Spinal cord (tissue), 10 donors: Measurements from ENCODE around the gene C1QC. TPM values are rescaled to one million over a fixed set of nuclear protein-coding genes. Genes with fewer than 3 reads are reported as not detected.

Experiments used
- DNase-seq, 6 donors: peaks; one replicate each; pipeline versions ENCODE4 v3.0.0 to v3.0.0-alpha.2; 2013 to 2015; ENCODE audit warnings: low spot score in 6 of 6, low read depth in 4 of 6
- H3K27ac ChIP-seq: one replicate; pipeline ENCODE4 v1.5.1; 2013; ENCODE audit warnings: low read depth, low read length, control low read depth
- H3K27me3 ChIP-seq: one replicate; pipeline ENCODE4 v1.6.1; 2013; ENCODE audit warnings: low read length; ENCODE audit not compliant: control insufficient read depth, insufficient read depth
- H3K36me3 ChIP-seq: one replicate; pipeline ENCODE4 v1.6.1; 2013; ENCODE audit warnings: low read length; ENCODE audit not compliant: control insufficient read depth, insufficient read depth
- H3K4me1 ChIP-seq: one replicate; pipeline ENCODE4 v1.6.1; 2013; ENCODE audit warnings: low read length; ENCODE audit not compliant: control insufficient read depth, insufficient read depth
- H3K4me3 ChIP-seq: one replicate; pipeline ENCODE4 v1.5.1; 2013; ENCODE audit warnings: low read depth, low read length, control low read depth
- H3K9me3 ChIP-seq: one replicate; pipeline ENCODE4 v1.6.1; 2013; ENCODE audit warnings: low read length; ENCODE audit not compliant: control insufficient read depth, insufficient read depth
- WGBS: methylation state at CpG from one replicate; pipeline ENCODE4 v1.1.5; 2013; ENCODE audit warnings: missing lambda C conversion rate; ENCODE audit not compliant: insufficient coverage; 5-methylcytosine and 5-hydroxymethylcytosine counted together
- polyA plus RNA-seq, 2 donors: library from polyadenylated mRNA; unstranded; fragments of 120-200 nt; gene quantifications; one replicate each; pipeline ENCODE4 v1.2.1, GENCODE V29; 2013; ENCODE audit not compliant: insufficient read length in 2 of 2
- total RNA-seq, 2 donors: library from RNA; depleted of rRNA in 1 of 2; stranded (reverse); fragments of 120-200 nt in 1 of 2; fragments of >200 nt in 1 of 2; gene quantifications; one replicate each; pipeline versions ENCODE4 v1.2.3 to v1.2.4, GENCODE V29; 2013 to 2014
- donor health status: healthy.

Gene C1QC
- total and polyA plus RNA-seq, 4 donors = 35.3 to 64.7 (median 44.5) TPM

DNA sequence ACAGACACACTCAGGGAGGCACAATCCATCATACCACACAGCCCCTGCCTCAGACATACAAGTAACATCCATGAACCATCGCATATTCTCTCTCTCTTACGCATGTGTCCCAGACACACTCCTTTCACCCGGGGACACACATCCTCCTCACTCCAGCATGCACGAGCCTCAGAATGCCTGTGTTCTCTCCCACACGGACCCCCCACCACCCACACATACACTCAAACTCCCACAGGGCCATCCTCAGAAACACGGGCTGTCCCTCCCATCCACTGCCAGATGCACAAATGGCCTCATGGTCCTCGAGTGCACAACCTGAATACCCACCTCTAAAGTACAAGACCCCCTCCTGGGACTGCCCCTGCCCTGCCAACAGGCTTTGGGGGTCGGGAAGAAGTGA is 2.2 kb upstream of the C1QC start:
- 87% methylated on average over 6 of the region's 8 CpGs for WGBS
- Histone ChIP-seq H3K4me3 (no peak overlapping the region), H3K27ac (no peak overlapping the region), H3K36me3 (no peaks in the 10 kb centered on the region), H3K27me3 (no peaks in the 10 kb centered on the region), H3K4me1 (peaks cover 19% of the 10 kb centered on the region), H3K9me3 (no peaks in the 10 kb centered on the region)
- no peak for DNase-seq

DNA sequence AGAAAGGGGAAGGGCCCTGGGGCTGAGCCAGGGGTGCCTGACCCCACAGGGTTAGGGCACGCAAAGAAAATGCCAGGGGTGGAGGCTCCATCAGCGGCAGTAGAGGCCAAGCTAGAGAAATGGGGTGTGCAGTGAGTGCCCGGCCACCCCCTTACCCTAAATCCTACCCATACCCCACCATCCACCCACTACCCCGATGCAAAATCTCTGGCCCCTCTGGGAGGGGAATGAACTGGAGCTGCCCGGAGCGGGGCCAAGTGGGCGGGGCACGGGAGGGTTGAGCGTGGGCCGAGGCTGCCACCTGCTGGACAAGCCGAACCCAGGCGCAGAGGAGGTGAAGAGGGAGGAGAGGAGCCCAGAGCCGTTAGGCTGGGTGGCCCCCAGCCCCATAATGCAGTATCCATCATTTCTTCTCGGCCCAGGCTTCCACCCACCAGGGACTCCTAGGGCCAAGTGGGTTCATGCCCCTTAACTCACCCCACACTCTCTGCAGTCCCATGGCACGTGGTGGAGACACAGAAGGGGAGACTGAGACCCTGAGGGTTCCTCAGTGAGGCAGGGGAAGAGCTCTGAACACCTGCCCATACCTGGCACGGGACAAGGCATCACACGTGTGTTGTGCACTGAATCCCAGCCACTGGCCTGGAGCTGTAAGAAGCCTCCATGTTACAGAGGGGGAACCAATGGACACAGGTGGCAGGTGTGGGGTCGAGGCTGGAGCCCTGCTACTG is 1.4 kb upstream of the C1QC start:
- Histone ChIP-seq H3K4me1 (peaks cover 19% of the 10 kb centered on the region), H3K36me3 (no peaks in the 10 kb centered on the region), H3K4me3 (no peak overlapping the region), H3K27ac (no peak overlapping the region), H3K27me3 (no peaks in the 10 kb centered on the region), H3K9me3 (no peaks in the 10 kb centered on the region)
- WGBS = 6% methylated on average over 9 of the region's 18 CpGs
- DNase-seq = peak in 5 of 6 donors; percentile 44 to 92 (median 64)

DNA sequence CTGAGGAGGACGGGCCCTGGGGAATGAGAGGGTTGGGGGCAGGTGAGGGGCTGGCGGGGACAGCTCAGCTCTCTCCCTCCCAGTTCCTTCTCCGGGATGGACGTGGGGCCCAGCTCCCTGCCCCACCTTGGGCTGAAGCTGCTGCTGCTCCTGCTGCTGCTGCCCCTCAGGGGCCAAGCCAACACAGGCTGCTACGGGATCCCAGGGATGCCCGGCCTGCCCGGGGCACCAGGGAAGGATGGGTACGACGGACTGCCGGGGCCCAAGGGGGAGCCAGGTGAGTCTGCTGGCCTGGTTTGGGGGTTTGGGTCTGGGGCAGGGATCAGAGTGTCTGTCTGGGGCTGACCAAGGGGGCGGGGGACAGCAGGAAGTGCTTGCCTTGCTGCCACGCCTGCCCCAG is 495 bp downstream of the C1QC start:
- Histone ChIP-seq H3K4me3 (no peak overlapping the region), H3K27me3 (no peaks in the 10 kb centered on the region), H3K9me3 (no peaks in the 10 kb centered on the region), H3K27ac (no peak overlapping the region), H3K36me3 (no peaks in the 10 kb centered on the region), H3K4me1 (peaks cover 17% of the 10 kb centered on the region)
- 80% methylated on average over 11 of the region's 12 CpGs for WGBS
- DNase-seq = no peak

DNA sequence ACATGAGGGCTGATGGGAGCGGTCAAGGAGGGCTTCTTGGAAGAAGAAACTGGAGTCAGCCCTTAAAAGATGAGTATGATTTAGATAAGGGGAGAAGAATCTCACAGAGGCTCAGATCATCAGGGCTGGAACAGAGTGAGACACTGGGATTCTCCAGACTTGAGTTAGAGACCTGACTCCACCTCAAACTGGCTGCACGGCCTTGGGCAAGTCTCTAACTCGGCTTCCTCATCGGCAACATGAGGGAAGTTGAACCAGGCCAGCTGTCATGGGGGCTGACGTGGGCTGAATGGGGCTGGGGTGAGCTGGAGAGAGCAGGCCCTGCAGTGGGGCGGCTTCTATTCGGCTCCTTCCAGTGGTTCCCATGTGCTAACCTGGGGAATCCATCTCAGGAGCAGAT is 2.5 kb downstream of the C1QC start:
- DNase-seq = no peak
- H3K27ac ChIP-seq = no peak overlapping the region
- no peaks in the 10 kb centered on the region for H3K27me3 ChIP-seq
- no peak overlapping the region for H3K4me3 ChIP-seq
- no peaks in the 10 kb centered on the region for H3K36me3 ChIP-seq
- H3K4me1 ChIP-seq = peaks cover 12% of the 10 kb centered on the region
- WGBS = 88% methylated on average over 5 of the region's 7 CpGs
- no peaks in the 10 kb centered on the region for H3K9me3 ChIP-seq

DNA sequence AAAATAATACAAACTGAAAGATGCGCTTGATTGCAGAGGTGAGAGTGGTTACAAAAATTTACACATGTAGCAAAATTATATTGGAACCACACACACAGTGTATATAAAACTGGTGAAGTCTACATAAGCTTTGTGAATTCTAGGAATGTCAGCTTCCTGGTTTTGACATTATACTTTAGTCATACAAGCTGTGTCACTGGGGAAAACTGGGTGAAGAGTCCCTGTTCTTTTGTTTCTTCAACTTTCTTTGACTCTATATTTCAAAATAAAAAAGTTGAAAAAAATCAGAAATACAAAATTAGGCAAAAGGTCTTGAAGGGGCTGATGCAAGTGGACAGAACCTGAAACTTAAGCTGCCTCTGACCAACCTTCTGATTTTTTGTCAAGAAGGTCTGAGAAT is 3.0 kb downstream of the C1QC start:
- H3K4me3 ChIP-seq = no peak overlapping the region
- no peaks in the 10 kb centered on the region for H3K9me3 ChIP-seq
- no peak for DNase-seq
- no peak overlapping the region for H3K27ac ChIP-seq
- H3K4me1 ChIP-seq = peaks cover 9% of the 10 kb centered on the region
- H3K36me3 ChIP-seq = no peaks in the 10 kb centered on the region
- no peaks in the 10 kb centered on the region for H3K27me3 ChIP-seq
- WGBS = no CpG with 5 or more reads among the region's 1 CpG

DNA sequence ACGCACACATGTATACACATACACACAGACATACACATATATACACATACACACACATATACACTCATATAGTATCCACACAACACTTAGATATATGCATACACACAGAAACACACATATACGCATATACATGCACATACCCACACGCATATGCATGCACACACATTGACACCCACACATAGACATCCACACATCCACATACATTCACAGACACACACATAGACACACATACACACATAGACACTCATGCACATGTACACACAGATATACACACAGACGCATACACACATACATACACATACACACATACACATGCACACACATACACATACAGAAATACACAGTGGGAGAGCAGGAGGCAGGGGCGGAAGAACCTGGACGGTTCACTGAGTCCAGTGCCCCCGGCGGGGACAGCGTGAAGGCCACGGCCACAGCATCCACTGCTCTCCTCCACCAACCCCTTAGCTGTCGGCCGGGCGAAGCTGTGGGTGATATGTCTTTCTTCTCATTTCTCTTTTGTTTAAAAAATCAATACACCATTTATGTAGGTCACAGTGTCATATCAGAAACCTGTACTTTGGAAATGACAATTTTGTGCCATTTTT is 6.8 kb downstream of the C1QC start:
- whole genome bisulfite sequencing = 90% methylated on average over 7 of the region's 13 CpGs
- H3K9me3 ChIP-seq = no peaks in the 10 kb centered on the region
- H3K4me3 ChIP-seq = no peak overlapping the region
- H3K4me1 ChIP-seq = peaks cover 6% of the 10 kb centered on the region
- no peak overlapping the region for H3K27ac ChIP-seq
- no peak for DNase-seq
- H3K27me3 ChIP-seq = no peaks in the 10 kb centered on the region
- no peaks in the 10 kb centered on the region for H3K36me3 ChIP-seq

DNA sequence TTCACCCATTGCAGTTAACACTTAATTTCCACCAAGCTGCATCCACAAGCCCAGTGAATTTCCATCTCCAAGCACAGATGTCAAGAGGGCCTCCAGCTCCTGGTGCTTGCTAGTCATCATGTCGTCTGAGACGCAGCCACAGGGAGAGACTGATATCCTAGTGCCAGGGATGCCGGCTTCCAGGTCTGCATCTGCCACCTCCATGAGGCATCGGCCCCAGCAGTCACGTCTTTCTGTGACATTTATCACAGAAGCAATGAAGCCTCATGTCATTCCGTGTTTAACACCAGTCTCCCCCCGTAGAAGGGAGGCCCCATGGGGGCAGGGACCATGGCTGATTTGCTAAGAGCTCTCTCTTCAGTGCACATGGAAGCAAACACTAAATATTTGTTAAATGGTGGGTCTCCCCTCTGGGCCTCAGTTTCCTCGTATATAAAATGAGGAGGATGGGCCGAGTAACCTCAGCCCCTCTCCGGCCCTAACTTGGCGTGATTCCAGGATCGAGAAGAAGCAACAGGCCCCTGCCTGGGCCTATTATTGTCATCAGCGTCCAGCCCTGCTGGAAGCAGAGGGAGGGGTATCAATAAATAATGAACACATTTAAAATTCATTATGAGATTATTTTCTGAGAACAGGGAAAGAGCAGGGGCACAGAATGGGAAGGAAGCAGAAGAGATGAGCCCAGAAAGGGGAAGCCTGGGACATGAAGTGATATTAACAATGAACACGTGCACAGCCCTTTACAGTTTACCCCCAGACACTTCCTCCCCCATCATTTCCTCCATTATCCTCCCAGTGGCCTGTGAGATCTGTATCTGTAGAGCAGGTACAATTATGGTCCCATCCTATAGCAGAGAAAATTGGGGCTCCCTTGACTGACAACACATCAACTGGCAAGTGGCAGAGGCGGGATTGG is 8.8 kb downstream of the C1QC start:
- no peaks in the 10 kb centered on the region for H3K36me3 ChIP-seq
- H3K9me3 ChIP-seq = no peaks in the 10 kb centered on the region
- no peak overlapping the region for H3K4me3 ChIP-seq
- WGBS = 43% methylated on average over 12 of the region's 15 CpGs
- H3K4me1 ChIP-seq = peaks cover 6% of the 10 kb centered on the region
- H3K27ac ChIP-seq = no peak overlapping the region
- DNase-seq = peak in 1 of 6 donors; percentile 53
- H3K27me3 ChIP-seq = no peaks in the 10 kb centered on the region

DNA sequence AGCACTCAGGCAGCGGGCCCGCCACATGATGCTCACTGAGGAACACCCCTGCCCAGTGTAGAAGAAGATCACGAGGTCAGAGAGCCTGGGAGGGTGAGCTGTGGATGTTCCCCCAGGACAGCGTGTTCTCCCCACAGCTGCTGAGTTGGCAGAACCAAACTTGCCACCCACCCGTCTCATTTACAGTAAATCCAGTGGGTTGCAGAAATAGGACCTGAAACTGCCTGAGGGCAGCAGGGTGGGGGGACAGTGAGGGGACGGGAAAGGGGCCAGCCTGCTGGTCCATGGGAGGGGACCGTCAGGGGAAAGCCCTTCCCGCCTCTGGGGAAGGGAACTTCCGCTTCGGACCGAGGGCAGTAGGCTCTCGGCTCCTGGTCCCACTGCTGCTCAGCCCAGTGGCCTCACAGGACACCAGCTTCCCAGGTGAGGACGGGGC is 9.5 kb downstream of the C1QC start, which contains the start of gene C1QB:
Gene C1QB (plus strand): TSS at position 356 of the 436 bp plus-strand sequence. CDS start 6,227 bp downstream, outside the sequence.
- Histone ChIP-seq H3K36me3 (no peaks in the 10 kb centered on the region), H3K4me1 (peaks cover 6% of the 10 kb centered on the region), H3K27me3 (no peaks in the 10 kb centered on the region), H3K9me3 (no peaks in the 10 kb centered on the region), H3K4me3 (peak within 1 kb of the TSS; percentile 9), H3K27ac (no peak within 1 kb of the TSS)
- DNase-seq = no peak
- 83% methylated on average over 9 of the region's 13 CpGs for WGBS

DNA sequence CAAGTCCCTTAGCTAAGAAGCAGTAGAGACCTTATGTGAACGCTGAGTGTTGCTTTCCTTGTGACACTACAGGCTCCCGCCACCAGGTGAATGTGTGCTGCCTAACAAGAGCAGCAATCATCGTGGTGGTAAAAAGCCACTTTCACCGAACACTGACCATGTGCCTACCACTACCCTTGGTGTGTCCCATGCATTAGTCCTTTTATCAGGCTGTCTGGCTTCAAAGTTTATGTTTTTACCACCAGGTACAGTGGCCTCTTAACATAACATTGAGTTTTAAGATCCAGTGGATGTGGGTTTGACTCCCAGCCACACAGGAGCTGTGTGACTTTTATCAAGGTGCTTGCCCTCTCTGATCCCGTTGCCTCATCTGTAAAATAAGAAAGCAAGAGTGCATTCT is 11.3 kb downstream of the C1QC start:
- Histone ChIP-seq H3K36me3 (no peaks in the 10 kb centered on the region), H3K4me1 (peaks cover 6% of the 10 kb centered on the region), H3K4me3 (no peak overlapping the region), H3K27me3 (no peaks in the 10 kb centered on the region), H3K9me3 (no peaks in the 10 kb centered on the region), H3K27ac (no peak overlapping the region)
- DNase-seq = no peak
- 74% methylated on average over 5 of the region's 5 CpGs for WGBS
